Posterior cingulate gyrus (tissue), 11 donors: ENCODE results near the gene SCAMP4.

Experiments
- DNase-seq, 10 donors: peaks; one replicate each; pipeline versions ENCODE4 v3.0.0 to v3.0.0-alpha.2; 2020 to 2021; ENCODE audit warnings: mixed read lengths in 3 of 10
- intact Hi-C: fragments of 100-400 bp; cut with DNase I; formaldehyde crosslinking; loops from one replicate; pipeline ENCODE4 v1.15.1; 2023

Gene SCAMP4

GRCh38 chr19:1974381-1975161, 69.4 kb downstream of the SCAMP4 start:
- intact Hi-C loops, result no loop called here
- no peak for DNase-seq

- intact Hi-C loops, result no loop called here
- peak in 5 of 10 donors; percentile 28 to 94 (median 35) for DNase-seq
Measured at GRCh38 chr19:1975162-1975480, 69.9 kb downstream of the SCAMP4 start.
